ENCODE data around the gene SIGLEC15. TPM values are rescaled to one million over a fixed set of nuclear protein-coding genes. Genes with fewer than 3 reads are reported as not detected.

Gene SIGLEC15
- polyA plus RNA-seq, 3 donors, result 0.03 to 0.13 (median 0.11) TPM

DNA sequence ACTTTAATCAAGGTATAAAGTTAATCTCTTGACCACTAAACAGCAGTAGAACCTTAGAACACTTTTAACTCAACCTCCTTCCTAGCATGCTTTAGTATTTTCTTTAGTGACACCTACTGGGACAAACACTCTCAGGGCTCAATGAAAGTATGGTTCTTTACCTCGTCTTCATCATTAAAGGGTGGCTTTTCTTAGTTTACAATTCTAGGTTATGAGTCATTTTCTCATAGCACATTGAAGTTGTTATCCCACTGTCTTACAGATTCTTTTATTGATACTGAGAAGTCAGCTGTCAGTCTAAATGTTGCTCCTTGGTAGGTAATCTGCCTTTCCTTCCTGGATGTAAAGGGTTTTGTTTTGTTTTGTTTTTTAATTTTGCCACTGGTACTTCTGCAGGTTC lies 38.0 kb downstream of the SIGLEC15 start:
- 83 to 88% (median 88%) methylated on average over 1 of the region's 1 CpG for WGBS, 3 donors
- H3K27ac ChIP-seq (ENCODE audit: low read depth, low read length), result no peak overlapping the region

- H3K27ac ChIP-seq (ENCODE audit: low read depth, low read length), result no peak overlapping the region
- WGBS, 3 donors, result 96 to 97% (median 97%) methylated on average over 5 of the region's 5 CpGs
Measured at GRCh38 chr18:45864081-45864480, 38.6 kb downstream of the SIGLEC15 start.

DNA sequence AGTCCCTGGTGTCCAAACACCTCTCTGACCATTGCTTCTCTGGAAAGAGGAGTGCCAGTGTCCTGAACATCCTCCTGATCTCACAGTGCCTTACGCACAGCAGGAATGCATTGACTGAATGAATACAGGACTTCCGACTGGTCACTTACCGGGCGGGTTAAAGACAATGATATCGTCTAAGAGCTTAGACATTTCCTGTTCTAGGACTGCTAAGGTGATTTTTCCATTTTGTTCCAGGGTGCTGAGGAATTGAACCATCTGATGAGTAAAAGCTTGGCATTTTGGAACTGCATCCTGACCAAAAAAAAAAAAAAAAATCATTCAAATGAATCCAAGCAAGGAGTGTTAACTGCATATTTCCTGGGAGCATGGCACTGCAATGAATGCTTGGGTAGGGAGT lies 40.0 kb downstream of the SIGLEC15 start:
- no peak overlapping the region for H3K27ac ChIP-seq (ENCODE audit: low read depth, low read length)
- WGBS, 3 donors, result 95 to 96% (median 95%) methylated on average over 5 of the region's 5 CpGs

GRCh38 chr18:45870419-45870818 lies 44.9 kb downstream of the SIGLEC15 start:
- WGBS, 3 donors, result 91 to 97% (median 96%) methylated on average over 7 of the region's 7 CpGs
- no peak overlapping the region for H3K27ac ChIP-seq (ENCODE audit: low read depth, low read length)

DNA sequence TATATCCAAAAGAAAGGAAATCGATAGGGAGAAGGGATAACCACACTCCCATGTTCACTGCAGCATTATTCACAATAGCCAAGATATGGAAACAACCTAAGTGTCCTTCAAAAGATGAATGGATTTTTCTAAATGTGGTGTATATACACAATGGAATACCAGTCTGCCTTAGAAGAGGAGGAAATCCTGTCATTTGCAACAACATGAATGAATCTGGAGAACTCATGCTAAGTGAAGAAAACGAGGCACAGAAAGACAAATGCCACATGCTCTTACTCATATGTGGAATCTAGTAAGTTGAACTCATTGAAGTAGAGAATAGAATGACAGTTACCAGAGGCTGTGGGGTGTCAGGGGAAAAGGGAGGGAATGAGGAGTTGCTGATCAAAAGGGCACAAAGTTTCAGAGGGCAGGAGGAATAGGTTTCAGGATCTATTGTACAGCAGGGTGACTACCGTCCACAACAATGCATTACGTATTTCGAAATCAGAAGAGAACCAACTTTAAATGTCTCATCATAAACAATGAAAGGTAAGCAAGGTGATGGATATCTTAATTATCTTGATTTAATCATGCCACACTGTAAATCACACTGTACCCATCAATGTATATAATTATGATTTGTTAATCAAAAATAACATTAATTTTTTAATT lies 46.1 kb downstream of the SIGLEC15 start:
- no peak overlapping the region for H3K27ac ChIP-seq (ENCODE audit: low read depth, low read length)
- WGBS, 3 donors, result 72 to 90% (median 80%) methylated on average over 5 of the region's 5 CpGs

DNA sequence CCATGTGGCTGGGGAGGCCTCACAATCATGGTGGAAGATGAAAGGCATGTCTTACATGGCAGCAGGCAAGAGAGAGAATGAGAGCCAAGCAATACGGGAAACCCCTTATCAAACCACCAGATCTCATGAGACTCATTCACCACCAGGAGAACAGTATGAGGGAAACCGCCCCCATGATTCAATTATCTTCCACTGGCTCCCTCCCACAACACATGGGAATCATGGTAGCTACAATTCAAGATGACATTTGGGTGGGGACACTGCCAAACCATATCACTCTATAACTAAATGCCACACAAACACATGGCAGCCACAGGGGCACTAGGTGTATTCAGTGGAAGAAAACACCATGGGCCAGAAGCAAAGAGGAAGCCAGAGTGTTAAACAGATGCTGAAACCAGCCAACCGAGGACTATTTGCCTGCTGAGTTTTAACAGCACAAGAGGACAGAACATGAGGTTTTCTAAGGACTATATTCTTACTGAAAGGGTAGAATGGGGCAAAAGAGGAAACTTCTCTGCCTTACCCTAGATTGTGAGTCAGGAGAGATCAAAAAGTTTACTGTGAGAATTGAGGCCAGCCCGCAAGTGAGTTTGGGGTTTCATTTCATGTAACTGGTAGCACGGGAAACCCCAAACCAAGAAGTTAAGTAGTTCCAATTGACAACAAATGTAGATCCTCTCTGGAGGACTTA lies 49.2 kb downstream of the SIGLEC15 start:
- 82 to 84% (median 82%) methylated on average over 5 of the region's 5 CpGs for WGBS, 3 donors
- H3K27ac ChIP-seq (ENCODE audit: low read depth, low read length), result no peak overlapping the region

GRCh38 chr18:45876161-45876560 lies 50.7 kb downstream of the SIGLEC15 start:
- no peak overlapping the region for H3K27ac ChIP-seq (ENCODE audit: low read depth, low read length)
- 91 to 98% (median 95%) methylated on average over 3 of the region's 3 CpGs for WGBS, 3 donors

DNA sequence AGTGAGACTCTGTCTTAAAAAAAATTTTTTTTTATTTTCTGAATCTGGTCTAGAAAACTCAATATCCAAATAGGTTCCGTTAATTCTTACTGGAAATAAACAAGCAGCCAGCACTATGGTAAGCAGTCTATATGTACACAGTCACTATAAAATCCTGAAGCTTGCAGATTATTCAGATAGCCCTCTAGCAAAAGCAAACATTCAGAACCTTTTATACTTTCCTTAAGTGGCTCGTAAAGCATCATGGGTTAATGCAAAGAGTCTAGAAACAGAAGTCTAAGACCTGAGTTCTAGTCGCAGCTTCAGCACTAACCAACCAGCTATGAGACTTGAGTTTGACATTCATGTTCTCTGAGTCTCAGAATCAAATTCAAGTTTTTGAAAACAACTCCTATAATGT lies 51.9 kb downstream of the SIGLEC15 start:
- 93 to 98% (median 95%) methylated on average over 3 of the region's 3 CpGs for WGBS, 3 donors
- H3K27ac ChIP-seq (ENCODE audit: low read depth, low read length), result no peak overlapping the region

DNA sequence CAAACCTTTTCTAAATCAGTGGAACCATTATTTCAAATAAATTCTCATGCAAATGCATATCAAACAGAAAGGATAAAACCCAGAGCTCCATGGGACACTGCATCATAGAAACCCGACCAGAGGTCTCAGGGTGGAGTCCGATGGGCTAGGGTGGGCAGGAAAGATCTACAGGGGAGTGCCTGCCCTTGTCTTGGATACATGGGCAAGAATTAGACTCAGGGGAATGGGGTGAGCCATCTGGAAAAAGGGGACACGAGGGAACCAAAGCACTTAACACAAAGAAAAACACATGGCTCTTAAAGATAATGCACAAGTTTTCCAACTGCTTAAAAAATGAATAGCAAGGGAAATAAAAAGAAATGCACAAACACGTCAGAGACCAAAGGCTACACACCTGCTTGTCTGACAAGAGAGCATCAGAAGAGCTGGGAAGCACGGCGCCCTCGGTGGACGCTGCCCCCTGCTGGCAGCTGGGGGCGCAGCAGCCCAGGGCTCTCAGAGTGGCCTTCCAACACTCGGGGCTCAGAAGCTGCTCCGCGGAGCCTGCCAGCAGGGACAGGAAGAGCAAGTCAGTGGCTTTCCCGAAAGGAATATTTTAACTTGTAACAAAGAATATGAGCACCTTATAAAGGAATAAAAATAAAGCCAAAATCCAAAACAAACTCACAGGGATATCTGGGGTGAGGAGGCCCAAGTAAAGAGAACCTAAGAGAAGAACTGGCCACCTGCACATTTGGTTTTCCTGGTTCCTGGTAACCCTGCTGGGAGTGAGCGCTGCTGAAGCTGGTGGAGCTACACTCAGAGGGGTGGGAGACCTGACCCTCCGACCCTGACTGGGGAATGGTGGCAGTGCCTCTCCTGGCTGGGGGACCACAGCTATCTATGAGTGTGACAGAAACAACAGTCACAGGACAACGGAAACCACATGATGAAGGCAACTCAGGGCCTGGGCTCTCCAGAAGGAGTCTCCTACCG lies 54.5 kb downstream of the SIGLEC15 start:
- 37 to 40% (median 38%) methylated on average over 17 of the region's 17 CpGs for WGBS, 3 donors
- H3K27ac ChIP-seq (ENCODE audit: low read depth, low read length), result no peak overlapping the region

GRCh38 chr18:45880876-45881558 lies 55.5 kb downstream of the SIGLEC15 start:
- WGBS, 3 donors, result 91 to 92% (median 92%) methylated on average over 3 of the region's 3 CpGs
- H3K27ac ChIP-seq (ENCODE audit: low read depth, low read length), result no peak overlapping the region

DNA sequence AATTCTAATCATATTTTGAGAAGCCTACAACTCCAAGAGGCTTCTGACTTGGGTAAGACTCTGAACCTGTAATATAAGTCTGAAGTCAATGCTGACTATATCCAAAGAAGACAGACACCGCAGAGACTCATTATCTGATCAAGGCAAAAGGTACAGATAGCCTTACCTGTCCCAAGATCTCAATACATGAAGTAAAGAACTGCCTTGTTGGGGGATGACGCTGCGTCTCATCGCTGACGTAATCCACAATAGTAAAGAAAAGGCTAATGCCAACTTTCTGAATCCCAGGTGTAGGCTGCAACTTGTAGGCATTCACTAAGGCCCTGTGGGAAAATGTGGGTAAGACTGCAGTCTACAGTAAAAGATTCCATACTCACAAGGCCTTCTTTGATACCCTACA lies 62.1 kb downstream of the SIGLEC15 start:
- no peak overlapping the region for H3K27ac ChIP-seq (ENCODE audit: low read depth, low read length)
- WGBS, 3 donors, result 96 to 99% (median 98%) methylated on average over 5 of the region's 5 CpGs

GRCh38 chr18:45889419-45890064 lies 64.1 kb downstream of the SIGLEC15 start:
- H3K27ac ChIP-seq (ENCODE audit: low read depth, low read length), result no peak overlapping the region
- WGBS, 3 donors, result 68 to 89% (median 72%) methylated on average over 3 of the region's 3 CpGs

DNA sequence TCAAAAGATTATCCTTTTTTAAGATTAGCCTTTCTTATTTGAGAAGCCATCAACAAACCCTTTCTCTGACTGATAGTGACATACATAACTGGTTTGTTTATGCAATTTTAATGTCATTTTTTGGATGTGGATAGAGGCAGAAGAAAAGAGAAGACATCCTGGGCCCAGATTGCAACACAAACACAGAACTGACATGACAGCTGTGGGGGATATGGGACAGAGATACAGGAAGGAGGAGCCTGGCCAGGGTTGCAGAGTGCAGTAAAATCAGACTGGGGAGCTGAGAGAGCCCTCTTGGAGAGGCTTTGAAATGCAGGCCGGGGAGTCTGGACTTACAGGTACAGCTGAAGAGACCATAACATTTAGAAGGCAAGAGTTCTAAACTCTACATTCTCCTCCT lies 65.1 kb downstream of the SIGLEC15 start:
- 76 to 86% (median 76%) methylated on average over 1 of the region's 1 CpG for WGBS, 3 donors
- H3K27ac ChIP-seq (ENCODE audit: low read depth, low read length), result no peak overlapping the region

GRCh38 chr18:45891806-45892205 lies 66.3 kb downstream of the SIGLEC15 start:
- no peak overlapping the region for H3K27ac ChIP-seq (ENCODE audit: low read depth, low read length)
- WGBS, 3 donors, result 77 to 81% (median 78%) methylated on average over 2 of the region's 2 CpGs
